ENCODE data around the gene MORN4. TPM values are rescaled to one million over a fixed set of nuclear protein-coding genes. Genes with fewer than 3 reads are reported as not detected.
"Not testable (repeated sequence)": the region's sequence is repeated elsewhere in the genome, so short reads cannot be mapped to it uniquely, and the experiment has no call there.

Gene MORN4
- total RNA-seq, 4 donors from 2014 or later, result 2.1 to 11.5 (median 4.5) TPM

GRCh38 chr10:97664282-97664850, 31.1 kb upstream of the MORN4 start:
- Histone ChIP-seq H3K9me3 (no peaks in the 10 kb centered on the region), H3K27ac (replicated peaks in 1 of 4) (no peak overlapping the region), H3K4me3 (no peak overlapping the region), H3K27me3 (no peaks in the 10 kb centered on the region), H3K36me3 (peaks cover 35 to 90% (median 74%) of the 10 kb centered on the region in 4 donors), H3K4me1 (no peaks in the 10 kb centered on the region)
- DNase-seq (ENCODE audit: extremely low spot score), result no peak
- no peak for TF ChIP-seq POLR2AphosphoS5 (IDR thresholded peaks at IDR 0.05)
- WGBS, result 94% methylated on average over 1 of the region's 1 CpG
- intact Hi-C loops (cut with DNase I), result no loop called here

GRCh38 chr10:97659589-97659988, 26.3 kb upstream of the MORN4 start:
- no peak for DNase-seq (ENCODE audit: extremely low spot score)
- H3K4me3 ChIP-seq, result no peak overlapping the region
- H3K36me3 ChIP-seq, result peaks cover 33 to 89% (median 75%) of the 10 kb centered on the region in 4 donors
- WGBS, result 55% methylated on average over 1 of the region's 1 CpG
- TF ChIP-seq POLR2AphosphoS5 (IDR thresholded peaks at IDR 0.05) (no peak), EP300 (IDR thresholded peaks at IDR 0.05) (no peak), POLR2A (IDR thresholded peaks at IDR 0.05; ENCODE audit: low read depth) (no peak), CTCF (IDR thresholded peaks at IDR 0.05) (no peak)
- intact Hi-C loops (cut with DNase I), result no loop called here
- H3K4me1 ChIP-seq, result no peaks in the 10 kb centered on the region
- no peaks in the 10 kb centered on the region for H3K9me3 ChIP-seq
- no peak overlapping the region for H3K27ac ChIP-seq (replicated peaks in 1 of 4)
- H3K27me3 ChIP-seq, result no peaks in the 10 kb centered on the region

- Histone ChIP-seq H3K9me3 (no peaks in the 10 kb centered on the region), H3K4me3 (no peak overlapping the region), H3K4me1 (no peaks in the 10 kb centered on the region), H3K27me3 (no peaks in the 10 kb centered on the region), H3K36me3 (peaks cover 25 to 91% (median 77%) of the 10 kb centered on the region in 4 donors), H3K27ac (replicated peaks in 1 of 4) (no peak overlapping the region)
- DNase-seq (ENCODE audit: extremely low spot score), result no peak
- TF ChIP-seq CTCF (IDR thresholded peaks at IDR 0.05), result no peak
- TF ChIP-seq EP300 (IDR thresholded peaks at IDR 0.05), result no peak
- TF ChIP-seq POLR2A (IDR thresholded peaks at IDR 0.05; ENCODE audit: low read depth), result no peak
- no peak for TF ChIP-seq POLR2AphosphoS5 (IDR thresholded peaks at IDR 0.05)
- intact Hi-C loops (cut with DNase I), result no loop called here
- 75% methylated on average over 5 of the region's 5 CpGs for WGBS
Observed at GRCh38 chr10:97656777-97657176, 23.5 kb upstream of the MORN4 start.

GRCh38 chr10:97651773-97652172, 18.5 kb upstream of the MORN4 start:
- no peaks in the 10 kb centered on the region for H3K9me3 ChIP-seq
- peaks cover 0 to 31% (median 25%) of the 10 kb centered on the region in 4 donors for H3K4me1 ChIP-seq
- H3K27me3 ChIP-seq, result no peaks in the 10 kb centered on the region
- H3K4me3 ChIP-seq, result no peak overlapping the region
- DNase-seq (ENCODE audit: extremely low spot score), result no peak
- no peak overlapping the region for H3K27ac ChIP-seq (replicated peaks in 1 of 4)
- intact Hi-C loops (cut with DNase I), result no loop called here
- TF ChIP-seq POLR2A (IDR thresholded peaks at IDR 0.05; ENCODE audit: low read depth) (no peak), CTCF (IDR thresholded peaks at IDR 0.05) (no peak), POLR2AphosphoS5 (IDR thresholded peaks at IDR 0.05) (no peak), EP300 (IDR thresholded peaks at IDR 0.05) (no peak)
- H3K36me3 ChIP-seq, result peaks cover 23 to 68% (median 58%) of the 10 kb centered on the region in 4 donors
- 95% methylated on average over 3 of the region's 3 CpGs for WGBS

GRCh38 chr10:97650726-97651125, 17.4 kb upstream of the MORN4 start:
- Histone ChIP-seq H3K27ac (replicated peaks in 1 of 4) (no peak overlapping the region), H3K27me3 (no peaks in the 10 kb centered on the region), H3K9me3 (no peaks in the 10 kb centered on the region), H3K36me3 (peaks cover 17 to 65% (median 55%) of the 10 kb centered on the region in 4 donors), H3K4me1 (peaks cover 0 to 31% (median 25%) of the 10 kb centered on the region in 4 donors), H3K4me3 (no peak overlapping the region)
- WGBS, result 79% methylated on average over 3 of the region's 3 CpGs
- no peak for DNase-seq (ENCODE audit: extremely low spot score)
- intact Hi-C loops (cut with DNase I), result no loop called here
- TF ChIP-seq POLR2A (IDR thresholded peaks at IDR 0.05; ENCODE audit: low read depth) (no peak), CTCF (IDR thresholded peaks at IDR 0.05) (no peak), EP300 (IDR thresholded peaks at IDR 0.05) (no peak), POLR2AphosphoS5 (IDR thresholded peaks at IDR 0.05) (no peak)

GRCh38 chr10:97649405-97649750, 16.1 kb upstream of the MORN4 start:
- H3K4me3 ChIP-seq; H3K9me3 ChIP-seq; DNase-seq (ENCODE audit: extremely low spot score); intact Hi-C loops (cut with DNase I); H3K27me3 ChIP-seq: not testable (repeated sequence)
- Histone ChIP-seq H3K36me3 (peaks cover 17 to 62% (median 53%) of the 10 kb centered on the region in 4 donors), H3K27ac (replicated peaks in 1 of 4) (peak overlapping the region in 3 of 4 donors; percentile 4 to 11 (median 7)), H3K4me1 (peaks cover 0 to 31% (median 25%) of the 10 kb centered on the region in 4 donors)
- WGBS, result 96% methylated on average over 4 of the region's 4 CpGs
